Mesodermal cell (in vitro differentiated cells): Measurements from ENCODE around the gene FRMD4A.

ENCODE experiments used
- H3K27ac ChIP-seq: 2 replicates; pipeline ENCODE4 v1.7.0; 2013; ENCODE audit warnings: mild to moderate bottlenecking, low read depth, low read length, moderate library complexity; ENCODE audit not compliant: severe bottlenecking
- H3K36me3 ChIP-seq: 2 replicates; pipeline ENCODE4 v1.7.1; 2013; ENCODE audit warnings: mild to moderate bottlenecking, low read length, moderate library complexity; ENCODE audit not compliant: control insufficient read depth, insufficient read depth
- H3K4me1 ChIP-seq: one replicate; pipeline ENCODE4 v1.7.1; 2013; ENCODE audit warnings: mild to moderate bottlenecking, low read length; ENCODE audit not compliant: insufficient read depth, control insufficient read depth, poor library complexity, severe bottlenecking
- H3K4me3 ChIP-seq: 2 replicates; pipeline ENCODE4 v1.7.0; 2013; ENCODE audit warnings: low read length, control low read depth, mild to moderate bottlenecking; ENCODE audit not compliant: insufficient read depth, poor library complexity, severe bottlenecking; ENCODE audit errors: extremely low read depth
- H3K9me3 ChIP-seq: 2 replicates; pipeline ENCODE4 v1.7.1; 2013; ENCODE audit warnings: mild to moderate bottlenecking, low read length, moderate library complexity; ENCODE audit not compliant: control insufficient read depth
- WGBS, 2 experiments: methylation state at CpG; one replicate each; pipeline ENCODE4 v1.1.5; 2013; ENCODE audit warnings: missing lambda C conversion rate in 2 of 2; ENCODE audit not compliant: insufficient coverage in 2 of 2; 5-methylcytosine and 5-hydroxymethylcytosine counted together

Gene FRMD4A

DNA sequence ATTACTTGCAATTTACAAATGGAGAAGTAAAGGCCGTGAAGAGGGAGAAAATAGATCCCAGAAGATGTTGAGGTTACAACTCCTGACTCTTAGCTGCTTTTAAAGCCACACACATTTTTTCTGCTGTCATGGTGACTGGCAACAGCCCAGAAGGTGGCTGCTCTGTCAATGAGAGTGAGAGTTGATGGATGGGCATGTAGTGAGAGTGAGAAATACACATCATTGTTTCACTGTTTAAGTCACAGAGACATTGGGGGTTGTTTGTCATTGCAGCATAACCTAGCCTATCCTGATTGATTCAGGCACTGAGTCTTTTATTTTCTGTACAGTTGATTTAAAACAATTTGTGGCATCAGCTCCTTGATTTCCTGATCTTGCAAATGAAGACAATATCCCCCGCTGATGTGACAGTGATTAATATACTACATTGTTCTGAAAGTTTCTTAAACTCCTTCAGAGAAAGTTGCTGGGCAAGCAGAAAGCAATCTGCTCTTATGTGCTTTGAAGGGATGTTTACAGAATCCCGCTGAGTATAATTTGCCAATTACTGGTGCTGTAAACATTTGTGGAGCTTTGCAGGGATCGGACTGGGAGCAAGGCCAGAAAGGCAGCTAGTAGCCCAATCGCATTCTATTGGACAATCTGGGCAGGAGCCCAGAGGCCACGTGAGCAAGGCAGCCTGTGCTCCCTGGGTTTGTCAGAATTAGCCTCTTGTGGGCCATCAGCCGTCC lies 514.4 kb downstream of the FRMD4A start:
- Histone ChIP-seq H3K9me3 (peaks cover 23% of the 10 kb centered on the region), H3K27ac (peak overlapping the region; percentile 30), H3K4me1 (peaks cover 6% of the 10 kb centered on the region), H3K4me3 (no peak overlapping the region), H3K36me3 (peaks cover 29% of the 10 kb centered on the region)
- 90 to 97% methylated on average over 5 of the region's 7 CpGs for WGBS, 2 experiments

- H3K9me3 ChIP-seq, result peaks cover 23% of the 10 kb centered on the region
- peak overlapping the region; percentile 30 for H3K27ac ChIP-seq
- no peak overlapping the region for H3K4me3 ChIP-seq
- peaks cover under 1% of the 10 kb centered on the region for H3K4me1 ChIP-seq
- peaks cover 30% of the 10 kb centered on the region for H3K36me3 ChIP-seq
Measured at GRCh38 chr10:13815756-13816155, 515.0 kb downstream of the FRMD4A start.

DNA sequence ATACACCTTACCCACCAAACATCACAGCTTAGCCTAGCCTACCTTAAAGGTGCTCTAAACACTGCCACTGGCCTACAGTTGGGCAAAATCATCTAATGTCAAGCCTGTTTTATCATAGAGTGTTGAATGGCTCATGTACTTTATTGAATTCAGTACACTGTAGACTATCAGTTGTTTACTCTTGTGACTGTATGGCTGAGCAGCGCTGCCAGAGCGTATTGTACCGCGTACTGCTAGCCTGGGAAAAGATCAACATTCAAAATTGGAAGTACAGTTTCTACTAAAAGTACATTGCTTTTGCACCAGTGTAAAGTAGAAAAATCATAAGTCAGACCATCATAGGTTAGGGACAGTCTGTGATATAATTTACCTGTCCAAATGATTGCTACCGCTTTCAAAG lies 517.2 kb downstream of the FRMD4A start:
- H3K4me1 ChIP-seq, result peaks cover 9% of the 10 kb centered on the region
- H3K4me3 ChIP-seq, result no peak overlapping the region
- WGBS, 2 experiments, result 93 to 96% methylated on average over 4 to 5 of the region's 5 CpGs
- peaks cover 27% of the 10 kb centered on the region for H3K36me3 ChIP-seq
- H3K27ac ChIP-seq, result no peak overlapping the region
- H3K9me3 ChIP-seq, result peaks cover 23% of the 10 kb centered on the region

DNA sequence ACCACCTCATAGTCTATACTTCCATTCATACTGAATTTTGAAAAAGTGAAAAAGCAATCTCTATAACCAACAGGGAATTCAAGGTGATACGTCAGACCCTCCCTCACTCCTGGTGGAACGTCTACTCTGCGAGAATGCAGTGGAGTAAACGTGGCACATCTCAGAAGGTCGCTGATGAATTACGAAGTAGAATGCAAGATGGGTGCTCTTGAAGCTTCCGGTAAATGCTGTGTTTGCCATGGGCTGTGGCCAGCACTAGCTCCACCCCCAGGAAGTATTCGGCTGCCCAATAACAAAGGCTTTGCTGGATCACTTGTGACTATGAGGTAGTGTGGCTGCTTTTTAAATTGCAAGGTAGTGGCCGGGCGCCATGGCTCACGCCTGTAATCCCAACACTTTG lies 517.9 kb downstream of the FRMD4A start:
- Histone ChIP-seq H3K4me3 (no peak overlapping the region), H3K36me3 (peaks cover 21% of the 10 kb centered on the region), H3K27ac (no peak overlapping the region), H3K4me1 (peaks cover 9% of the 10 kb centered on the region), H3K9me3 (peaks cover 17% of the 10 kb centered on the region)
- 95 to 96% methylated on average over 8 to 11 of the region's 11 CpGs for WGBS, 2 experiments

GRCh38 chr10:13810568-13810967 lies 520.2 kb downstream of the FRMD4A start:
- Histone ChIP-seq H3K4me1 (peaks cover 14% of the 10 kb centered on the region), H3K36me3 (peaks cover 20% of the 10 kb centered on the region), H3K9me3 (no peaks in the 10 kb centered on the region), H3K4me3 (no peak overlapping the region), H3K27ac (no peak overlapping the region)
- 85 to 93% methylated on average over 2 to 4 of the region's 4 CpGs for WGBS, 2 experiments

DNA sequence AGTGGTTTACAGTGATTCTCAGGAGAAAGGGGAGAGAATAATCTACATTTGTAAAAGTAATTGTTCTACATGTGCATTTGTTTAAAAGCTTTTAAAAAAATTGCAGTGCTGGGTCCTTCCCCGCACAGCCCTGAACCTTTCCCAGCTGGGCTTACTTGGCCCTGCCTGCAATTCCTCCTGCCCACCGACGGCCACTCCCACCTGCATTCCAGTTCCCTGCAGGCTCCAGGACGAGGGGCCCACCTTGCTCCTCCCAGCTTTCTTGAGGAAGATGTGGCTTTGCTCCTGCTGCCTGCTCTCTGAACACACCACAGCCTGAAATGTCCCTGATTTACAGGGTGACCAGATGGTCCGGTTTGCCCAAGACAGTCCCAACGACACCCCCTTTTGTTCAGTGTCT lies 521.3 kb downstream of the FRMD4A start:
- H3K36me3 ChIP-seq, result peaks cover 20% of the 10 kb centered on the region
- no peak overlapping the region for H3K4me3 ChIP-seq
- WGBS, 2 experiments, result 30 to 46% methylated on average over 4 to 5 of the region's 6 CpGs
- H3K27ac ChIP-seq, result no peak overlapping the region
- peaks cover 14% of the 10 kb centered on the region for H3K4me1 ChIP-seq
- no peaks in the 10 kb centered on the region for H3K9me3 ChIP-seq

DNA sequence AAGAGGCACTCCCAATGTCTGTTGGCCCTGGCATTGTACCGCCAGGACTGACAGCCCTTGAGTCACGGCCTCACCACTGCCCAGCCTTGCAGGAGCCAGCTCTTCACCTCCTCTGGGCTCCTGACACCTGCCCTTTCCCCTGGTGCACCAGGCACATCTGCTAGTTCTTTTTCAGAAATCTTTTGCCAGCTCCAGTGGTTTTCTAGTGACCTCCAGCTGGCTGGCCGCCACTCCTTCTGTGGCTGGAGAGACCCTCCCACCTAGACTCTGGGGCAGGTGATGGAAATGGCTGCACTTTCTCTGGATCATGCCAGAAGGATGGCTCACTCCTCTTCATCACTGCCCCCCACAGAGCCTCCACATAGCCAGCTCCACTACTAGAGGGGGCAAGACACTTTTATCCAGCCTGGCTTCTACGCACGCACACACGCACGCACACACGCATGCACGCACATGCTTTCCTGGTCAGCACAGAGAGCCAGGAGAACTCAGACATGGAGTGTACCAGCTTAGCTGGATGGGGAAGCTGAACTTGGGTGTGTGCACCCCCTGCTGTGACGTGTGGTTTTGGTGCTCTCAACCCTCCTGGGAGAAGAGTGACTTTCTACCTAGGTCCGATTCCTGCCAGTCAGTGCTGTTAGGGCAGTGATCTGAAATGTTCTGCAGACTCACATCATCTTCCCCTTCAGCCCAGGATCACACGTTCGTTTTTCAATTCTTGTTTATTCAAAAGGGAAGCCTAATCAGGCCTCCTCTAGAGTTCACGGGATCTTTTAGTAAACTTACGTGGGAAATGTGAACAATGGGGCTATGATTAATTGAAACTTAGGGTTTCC lies 522.0 kb downstream of the FRMD4A start:
- 88 to 93% methylated on average over 11 of the region's 15 CpGs for WGBS, 2 experiments
- Histone ChIP-seq H3K4me1 (peaks cover 20% of the 10 kb centered on the region), H3K36me3 (peaks cover 20% of the 10 kb centered on the region), H3K27ac (no peak overlapping the region), H3K9me3 (no peaks in the 10 kb centered on the region), H3K4me3 (no peak overlapping the region)

- no peaks in the 10 kb centered on the region for H3K9me3 ChIP-seq
- no peak overlapping the region for H3K4me3 ChIP-seq
- 68 to 86% methylated on average over 3 of the region's 3 CpGs for WGBS, 2 experiments
- H3K36me3 ChIP-seq, result peaks cover 13% of the 10 kb centered on the region
- peaks cover 30% of the 10 kb centered on the region for H3K4me1 ChIP-seq
- H3K27ac ChIP-seq, result no peak overlapping the region
Measured at GRCh38 chr10:13806419-13806818, 524.3 kb downstream of the FRMD4A start.

DNA sequence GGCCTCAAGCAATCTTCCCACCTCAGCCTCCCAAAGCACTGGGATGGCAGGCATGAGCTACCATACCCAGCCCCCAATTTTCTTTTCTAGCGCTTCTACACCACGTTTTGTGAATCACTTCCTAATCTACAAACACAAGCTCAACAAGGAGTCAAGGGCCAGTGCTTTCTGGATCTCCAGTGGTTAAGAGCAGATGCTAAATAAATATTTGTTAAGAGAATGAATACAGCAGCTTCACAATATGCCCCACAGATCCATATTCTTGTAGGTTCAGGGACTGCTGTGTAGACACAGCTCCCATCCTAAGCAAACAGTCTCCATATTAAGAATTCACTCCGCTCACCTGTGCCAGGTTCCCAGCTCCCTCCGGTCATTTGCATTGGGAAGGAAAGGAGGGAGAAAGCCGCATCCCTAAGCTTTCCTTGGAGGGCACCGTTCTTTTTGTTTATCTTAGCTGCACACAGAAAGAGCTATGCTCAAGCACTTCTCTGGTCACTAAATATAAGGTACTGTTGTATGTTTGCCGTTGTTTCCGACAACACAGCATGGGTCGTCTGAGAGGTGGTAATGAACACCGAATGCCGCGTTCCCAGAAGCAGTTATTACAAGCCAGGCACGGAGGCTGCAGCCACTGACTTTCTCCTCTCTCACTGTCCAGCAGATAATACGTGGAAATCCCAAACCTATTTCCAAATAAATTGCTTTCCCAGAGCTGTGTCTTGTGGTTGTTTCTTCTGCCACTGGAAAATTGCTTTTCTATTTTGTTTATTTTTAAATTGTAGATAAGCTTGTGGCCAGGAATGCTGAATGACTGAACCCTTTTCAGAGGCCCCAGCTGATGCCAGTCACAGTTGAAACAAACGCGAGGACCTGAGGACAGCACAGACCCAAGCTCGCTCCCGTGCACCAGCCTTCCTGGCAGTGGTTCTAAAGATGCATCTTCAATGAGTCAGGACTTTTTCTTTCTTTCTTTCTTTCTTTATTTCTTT lies 526.9 kb downstream of the FRMD4A start:
- H3K9me3 ChIP-seq, result no peaks in the 10 kb centered on the region
- peaks cover 21% of the 10 kb centered on the region for H3K4me1 ChIP-seq
- no peak overlapping the region for H3K4me3 ChIP-seq
- WGBS, 2 experiments, result 91 to 99% methylated on average over 9 to 11 of the region's 18 CpGs
- H3K27ac ChIP-seq, result peak overlapping the region; percentile 45
- H3K36me3 ChIP-seq, result peaks cover 11% of the 10 kb centered on the region

GRCh38 chr10:13801907-13802288 lies 528.8 kb downstream of the FRMD4A start:
- WGBS, 2 experiments, result 100% methylated on average over 1 of the region's 2 CpGs; no CpG with 5 or more reads in 1 of the 2 experiments
- H3K4me1 ChIP-seq, result peaks cover 21% of the 10 kb centered on the region
- H3K36me3 ChIP-seq, result peaks cover 14% of the 10 kb centered on the region
- no peak overlapping the region for H3K4me3 ChIP-seq
- no peak overlapping the region for H3K27ac ChIP-seq
- H3K9me3 ChIP-seq, result no peaks in the 10 kb centered on the region
